Stimulated activated CD4-positive, alpha-beta T cell treated with anti-CD3 and anti-CD28 coated beads, Interleukin-4, amount 100 ng/mL, for 4 hours (primary cell): ENCODE results near the gene CD40.

ENCODE experiments used
- DNase-seq, 2 experiments: peaks; one replicate each; pipeline ENCODE4 v3.0.0-alpha.2; 2020

CD40 gene

GRCh38 chr20:46123482-46124245, 5.5 kb downstream of the CD40 start:
- no peak for DNase-seq

GRCh38 chr20:46126440-46127056, 8.4 kb downstream of the CD40 start:
- DNase-seq: no peak

DNA sequence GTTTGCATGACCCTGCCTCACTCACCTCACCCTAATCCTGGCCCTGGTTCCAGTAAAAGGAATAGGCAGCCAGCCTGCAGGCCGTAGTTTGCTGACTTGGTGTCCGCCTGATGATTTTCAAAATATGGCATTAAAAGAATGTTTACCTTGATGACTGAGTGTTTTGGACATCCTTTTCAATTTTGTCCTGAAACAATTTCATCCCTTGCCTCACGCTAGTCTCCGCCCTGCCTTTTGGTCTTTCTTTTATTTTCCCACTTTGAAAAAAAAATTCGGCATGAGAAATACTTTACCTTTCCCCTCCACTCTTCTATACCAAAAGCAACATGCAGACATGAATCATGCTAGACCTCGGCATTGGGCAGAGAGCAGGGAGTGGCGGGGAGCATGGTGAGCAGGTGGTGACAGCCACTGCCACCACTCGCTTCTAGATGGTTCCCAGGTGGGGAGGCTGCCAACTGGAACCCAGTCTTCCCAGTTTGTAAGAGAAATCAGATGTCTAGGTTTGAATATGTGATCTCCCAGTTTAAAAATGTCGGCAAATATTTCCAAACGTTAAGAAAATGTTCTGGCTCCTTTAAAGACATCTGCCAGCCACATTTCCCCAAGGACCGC, 9.4 kb downstream of the CD40 start:
- DNase-seq: no peak

DNA sequence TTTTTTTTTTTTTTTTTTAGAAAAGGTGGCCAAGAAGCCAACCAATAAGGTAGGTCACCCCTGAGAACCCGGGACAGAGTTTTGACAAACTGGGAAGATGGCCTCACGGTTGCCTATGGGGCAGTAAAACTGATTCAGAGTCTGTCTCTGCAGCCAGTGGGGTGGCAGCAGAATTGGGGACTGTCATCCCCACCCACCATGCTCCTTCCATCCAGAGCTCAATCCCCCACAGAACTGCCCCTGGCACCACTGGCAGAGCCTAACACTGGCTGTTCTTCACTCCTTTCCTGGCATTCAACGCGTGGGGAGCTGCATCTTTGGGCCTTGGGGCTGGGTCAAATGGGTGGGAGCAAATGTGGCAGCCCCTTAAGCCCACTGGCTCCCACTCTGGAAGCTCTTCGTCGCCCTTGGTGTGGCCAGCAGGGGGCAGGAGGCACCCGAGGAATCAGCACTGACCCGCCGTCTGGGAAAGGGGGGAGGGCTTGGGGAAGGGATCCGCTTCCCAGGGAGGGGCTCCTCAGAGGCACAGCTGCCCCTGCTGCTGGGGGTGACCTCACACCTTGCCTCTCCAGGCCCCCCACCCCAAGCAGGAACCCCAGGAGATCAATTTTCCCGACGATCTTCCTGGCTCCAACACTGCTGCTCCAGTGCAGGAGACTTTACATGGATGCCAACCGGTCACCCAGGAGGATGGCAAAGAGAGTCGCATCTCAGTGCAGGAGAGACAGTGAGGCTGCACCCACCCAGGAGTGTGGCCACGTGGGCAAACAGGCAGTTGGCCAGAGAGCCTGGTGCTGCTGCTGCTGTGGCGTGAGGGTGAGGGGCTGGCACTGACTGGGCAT, 10.4 kb downstream of the CD40 start:
- DNase-seq: no peak

DNA sequence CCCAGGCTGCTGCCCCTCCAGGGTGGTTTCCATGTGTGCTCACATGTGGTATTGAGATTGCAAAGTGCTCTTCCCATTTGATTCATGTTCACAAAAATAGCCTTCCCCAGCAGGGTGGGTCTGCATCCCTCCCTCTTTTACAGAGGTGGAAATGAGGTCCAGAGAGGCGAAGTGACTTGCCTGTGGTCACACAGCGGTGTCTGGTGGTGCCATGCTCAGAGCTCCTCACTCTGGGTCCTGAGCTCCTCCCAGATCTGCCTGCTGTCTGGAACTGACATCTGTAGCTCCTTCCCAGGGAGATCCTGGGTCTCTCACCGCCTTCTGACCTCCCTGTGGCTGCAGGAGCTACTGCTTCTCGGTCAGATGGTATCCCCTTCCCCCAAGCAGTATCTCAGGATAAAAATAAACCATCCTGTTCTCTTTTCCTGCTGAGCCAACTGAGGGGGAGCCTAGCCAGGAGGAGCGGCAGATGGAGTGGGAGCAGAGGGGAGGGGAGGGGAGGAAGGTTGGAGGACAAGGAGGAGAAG, 11.9 kb downstream of the CD40 start:
- DNase-seq: no peak

DNA sequence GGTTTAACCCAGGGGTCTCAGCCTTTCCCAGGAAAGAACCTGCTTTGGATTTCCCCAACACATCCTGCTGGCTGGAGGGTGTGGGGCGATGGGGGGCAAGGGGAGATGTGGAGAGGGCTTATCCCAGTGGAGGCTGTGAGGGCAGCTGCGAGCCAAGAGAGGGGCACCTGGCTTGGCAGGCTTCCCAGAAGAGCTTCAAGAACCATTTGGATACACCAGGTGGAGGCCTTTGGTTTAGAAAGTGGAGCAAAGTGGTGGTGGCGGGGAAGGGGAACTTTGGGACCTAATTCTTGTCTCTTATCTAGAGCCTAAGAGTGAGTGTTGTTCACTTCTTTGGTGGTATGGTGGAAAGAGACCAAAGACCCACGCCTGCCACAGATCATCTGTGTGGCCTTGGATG, 12.4 kb downstream of the CD40 start:
- DNase-seq: no peak

DNA sequence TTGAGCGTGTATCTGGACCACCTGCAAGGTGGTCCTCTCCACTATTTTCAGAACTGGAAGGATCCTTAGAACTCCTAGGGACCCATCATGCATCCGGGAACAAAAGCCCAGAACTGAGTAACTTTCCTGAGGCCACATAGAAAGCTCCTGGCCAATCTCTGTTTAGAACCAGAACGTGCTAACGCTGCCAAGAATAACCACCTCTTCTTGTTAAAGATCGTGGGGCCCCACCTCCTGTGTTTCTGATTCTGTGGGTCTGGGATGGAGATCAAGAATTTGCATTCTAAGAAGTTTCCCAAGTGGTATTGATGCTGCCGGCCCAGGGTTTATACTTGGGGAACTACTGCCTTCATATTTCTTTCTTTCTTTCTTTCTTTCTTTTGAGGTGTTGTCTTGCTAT, 13.3 kb downstream of the CD40 start:
- DNase-seq: no peak

DNA sequence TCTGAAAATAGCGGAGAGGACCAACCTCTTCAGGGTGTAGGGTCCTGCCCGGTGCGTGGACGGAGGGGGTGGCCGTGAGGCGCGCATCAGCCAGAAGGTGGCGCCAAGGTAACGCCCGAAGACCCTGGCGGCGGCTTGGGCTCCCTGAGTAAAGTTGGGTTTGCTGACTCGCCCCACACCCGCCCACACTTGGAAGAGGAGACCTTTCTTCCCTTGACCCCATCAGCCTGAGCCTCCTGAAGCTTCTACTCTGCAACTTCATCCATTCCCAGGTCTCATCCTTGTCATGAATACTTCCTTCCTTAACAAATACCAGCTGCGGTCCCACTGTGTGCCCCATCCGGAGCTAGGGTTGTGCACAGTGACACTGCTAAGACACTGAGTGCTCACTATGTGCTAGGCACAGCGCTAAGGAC, 14.6 kb downstream of the CD40 start:
- DNase-seq: peak; percentile 36 to 53

- DNase-seq: no peak
Observed at GRCh38 chr20:46133886-46134654, 16.0 kb downstream of the CD40 start.

GRCh38 chr20:46134716-46135115, 16.6 kb downstream of the CD40 start:
- DNase-seq: no peak

GRCh38 chr20:46135856-46136633, 17.9 kb downstream of the CD40 start:
- no peak for DNase-seq

DNA sequence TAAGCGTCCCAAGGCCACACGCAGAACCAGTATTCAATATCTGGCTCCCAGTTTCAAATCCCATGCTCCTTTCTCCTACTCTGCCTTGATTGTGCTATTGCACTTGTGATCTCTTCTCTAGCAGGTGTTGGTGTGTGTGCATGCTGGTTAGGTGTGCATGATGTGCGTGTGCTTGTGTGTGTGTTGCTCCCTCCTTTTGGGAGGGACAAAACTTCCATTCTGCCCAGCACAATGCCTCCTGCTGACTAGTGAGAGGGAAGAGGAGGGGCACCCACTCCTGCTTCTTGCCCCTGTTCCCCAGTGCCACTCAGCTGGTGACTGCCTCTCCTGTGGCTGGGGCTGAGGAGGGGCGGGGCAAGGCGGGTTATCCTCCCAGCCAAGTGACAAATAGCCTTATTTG, 19.7 kb downstream of the CD40 start:
- no peak for DNase-seq

GRCh38 chr20:46139266-46139889, 21.3 kb downstream of the CD40 start:
- DNase-seq: no peak

DNA sequence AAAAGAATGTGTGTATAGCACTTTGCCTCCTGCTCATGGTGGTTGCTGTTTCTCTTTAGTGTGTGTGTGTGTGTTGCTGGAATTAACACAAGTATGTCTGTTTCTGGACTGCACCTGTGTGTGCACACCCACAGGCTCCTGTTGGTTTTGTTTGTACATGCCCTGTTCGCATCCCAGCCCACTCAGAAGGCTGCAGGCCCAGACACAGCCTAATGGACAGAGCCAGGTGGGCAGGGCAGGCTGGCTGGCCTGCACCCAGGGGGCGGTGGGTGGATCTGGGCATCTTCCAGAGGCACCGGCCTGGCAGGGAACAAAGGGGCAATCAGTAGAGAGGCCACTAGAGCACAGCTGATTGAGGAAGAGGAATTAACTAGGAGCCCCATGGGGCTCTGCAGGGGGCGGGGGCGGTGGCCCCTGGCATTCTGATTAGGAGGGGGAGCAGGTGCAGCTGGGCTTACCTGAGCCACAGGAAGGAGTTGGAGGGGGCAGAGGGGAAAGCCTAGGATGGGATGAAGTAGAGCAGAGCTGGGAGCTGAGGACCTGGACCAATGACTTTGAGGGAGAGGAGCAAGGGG, 21.9 kb downstream of the CD40 start:
- no peak for DNase-seq

DNA sequence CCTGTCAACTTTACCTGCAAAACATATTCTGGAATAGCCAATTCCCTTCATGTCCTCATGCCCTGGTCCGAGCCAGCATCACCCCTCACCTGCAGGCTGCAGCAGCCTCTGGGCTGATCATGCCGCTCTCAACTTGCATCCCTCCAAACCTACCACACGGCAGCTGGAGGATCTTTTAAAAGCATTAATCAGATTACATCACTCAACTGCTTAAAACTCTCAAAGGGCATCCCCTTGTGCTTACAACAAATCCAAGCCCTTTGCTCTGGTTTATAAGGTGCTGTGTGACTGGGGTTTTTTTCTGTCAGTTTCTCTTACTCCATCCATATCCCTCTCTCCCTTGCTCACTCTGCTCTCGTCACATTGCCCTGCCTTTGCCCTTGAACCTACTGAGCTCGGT, 24.0 kb downstream of the CD40 start:
- DNase-seq: no peak

DNA sequence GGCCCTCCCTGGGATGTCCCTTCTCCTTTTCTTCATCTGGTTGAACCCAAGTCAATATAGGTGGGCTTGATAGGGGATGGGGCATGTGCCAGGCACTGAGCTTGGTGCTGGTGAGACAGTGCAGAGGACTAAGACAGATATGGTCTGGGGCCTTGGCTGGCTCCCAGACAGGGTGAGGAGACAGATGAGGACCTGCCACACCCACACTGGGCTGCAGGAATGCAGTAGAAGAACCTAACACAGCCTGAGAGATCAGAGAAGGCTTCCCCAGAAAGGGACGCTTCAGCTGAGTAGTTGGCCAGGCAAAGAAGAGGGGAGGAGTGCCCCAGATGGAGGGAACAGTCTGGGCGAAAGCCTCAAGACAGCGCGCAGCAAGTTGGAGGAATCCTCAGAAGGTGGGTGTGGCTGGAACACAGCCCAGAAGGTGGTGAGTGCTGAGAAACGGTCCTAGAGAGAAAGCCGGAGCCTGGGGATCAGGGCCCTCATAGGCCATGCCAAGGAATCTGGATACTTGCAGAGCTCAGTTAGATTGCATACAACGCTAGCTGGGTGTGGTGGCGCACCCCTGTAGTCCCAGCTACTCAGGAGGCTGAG, 26.4 kb downstream of the CD40 start:
- no peak for DNase-seq

DNA sequence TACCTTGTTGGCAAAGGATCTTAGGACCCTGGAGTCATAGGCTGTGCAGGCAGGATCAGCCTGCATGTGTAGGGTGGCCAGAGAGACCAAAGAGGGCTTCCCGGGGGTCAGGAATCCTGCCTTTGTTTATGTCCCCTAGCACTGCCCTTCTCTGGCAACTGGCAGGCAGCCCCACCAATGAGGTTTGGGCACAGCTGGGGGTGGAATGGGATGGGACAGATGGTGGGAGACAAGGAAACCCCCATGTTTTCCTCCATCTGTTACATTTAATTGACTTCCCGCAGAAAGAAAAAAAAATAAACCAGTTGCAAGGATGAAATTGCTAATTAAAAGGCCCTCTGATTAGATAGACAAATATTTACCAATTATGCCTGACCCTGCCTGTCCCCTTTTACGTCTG, 27.6 kb downstream of the CD40 start:
- no peak for DNase-seq

DNA sequence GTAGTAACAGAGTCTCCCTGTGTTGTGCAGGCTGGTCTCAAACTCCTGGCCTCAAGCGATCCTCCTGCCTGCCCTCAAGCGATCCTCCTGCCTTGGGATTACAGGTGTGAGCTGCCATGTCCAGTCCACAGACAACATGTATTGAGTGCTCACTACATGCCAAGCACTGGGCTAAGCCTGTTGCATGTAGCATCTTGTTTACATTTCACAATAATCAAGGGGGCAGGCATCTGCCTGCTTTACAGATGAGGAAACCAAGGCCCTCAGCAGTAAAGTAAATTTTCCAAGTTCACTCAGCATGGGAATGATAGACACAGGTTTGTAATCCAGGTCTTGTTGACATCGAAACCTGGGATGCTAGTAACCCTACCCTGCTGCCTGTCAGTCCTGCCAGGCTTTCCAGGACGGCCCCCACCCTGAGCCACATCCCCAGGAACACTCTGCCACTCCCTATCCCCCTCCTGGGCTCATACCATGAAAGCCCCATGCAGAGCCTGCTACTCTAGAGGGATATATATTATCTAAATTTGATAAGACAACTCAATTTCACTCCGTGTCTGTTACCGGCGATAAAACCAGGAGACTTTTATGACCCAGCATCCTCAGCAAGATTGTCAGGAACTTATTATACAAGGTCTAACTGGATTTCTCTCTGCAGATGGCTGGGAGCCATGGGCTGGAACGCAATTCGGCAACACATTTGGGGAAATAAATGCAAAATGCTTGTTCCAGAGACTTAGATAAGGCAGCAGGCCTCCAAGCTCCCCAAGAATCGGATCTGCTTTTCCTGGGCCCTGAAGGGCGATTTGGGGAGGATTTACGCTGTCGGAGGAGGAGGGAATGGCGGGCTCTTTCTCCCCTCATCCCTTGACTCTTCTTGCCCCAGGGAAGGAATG, 30.4 kb downstream of the CD40 start:
- DNase-seq: no peak

- DNase-seq: no peak
Observed at GRCh38 chr20:46150943-46151342, 32.8 kb downstream of the CD40 start.
